ENCODE results near the gene AMIGO3. TPM values are rescaled to one million over a fixed set of nuclear protein-coding genes. Genes with fewer than 3 reads are reported as not detected.
"Not testable (repeated sequence)": the region's sequence is repeated elsewhere in the genome, so short reads cannot be mapped to it uniquely, and the experiment has no call there.

Gene AMIGO3
- polyA plus RNA-seq, 1 donor (not counting 4 experiments of a cell fraction or from before 2014, with no cell fraction given): 0.03 TPM

DNA sequence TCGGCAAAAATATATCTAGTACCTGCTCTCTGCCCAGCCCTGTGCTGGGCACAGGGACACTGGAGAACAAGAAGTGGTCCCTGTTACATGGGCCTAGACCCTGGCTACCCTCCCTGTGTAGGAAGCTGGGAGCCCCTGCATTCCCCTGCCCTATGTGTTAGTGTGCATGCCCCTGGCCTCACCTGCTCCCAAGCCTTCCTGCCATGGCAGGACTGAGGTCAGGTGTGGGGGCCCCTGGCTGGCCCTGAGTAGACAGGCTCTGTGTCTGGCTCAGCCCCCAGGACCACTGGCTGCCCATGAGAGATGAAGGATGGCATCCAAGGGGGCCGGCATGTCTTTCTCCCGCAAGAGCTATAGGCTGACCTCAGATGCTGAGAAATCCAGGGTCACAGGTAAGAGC lies 28.6 kb downstream of the AMIGO3 start:
- H4K20me1 ChIP-seq (ENCODE audit: control insufficient read depth, extremely low read depth, insufficient read depth, low read length); H3K9me1 ChIP-seq (ENCODE audit: control insufficient read depth, extremely low read depth, insufficient read depth, low read length); H3K9me3 ChIP-seq (ENCODE audit: control insufficient read depth, low read depth, low read length); H3K4me3 ChIP-seq (ENCODE audit: control insufficient read depth in 2 of 3, extremely low read depth in 1 of 3, insufficient read depth in 2 of 3, low read depth in 1 of 3, low read length in 3 of 3); H3K27me3 ChIP-seq (ENCODE audit: control insufficient read depth, extremely low read depth, insufficient read depth, low read length); H2AFZ ChIP-seq (ENCODE audit: control insufficient read depth, low read length); H3K9ac ChIP-seq (ENCODE audit: control insufficient read depth, extremely low read depth, insufficient read depth, low read length); H3K27ac ChIP-seq (ENCODE audit: control insufficient read depth, insufficient read depth, low read length); DNase-seq (ENCODE audit: low read depth, low spot score); FAIRE-seq; dilution Hi-C loops (cut with MboI; ENCODE audit: extremely low pct_ligation_motif_present, low sequenced_read_pairs); H3K4me1 ChIP-seq (ENCODE audit: control insufficient read depth, extremely low read depth, insufficient read depth, low read length); H3K36me3 ChIP-seq (ENCODE audit: control insufficient read depth in 2 of 2, extremely low read depth in 1 of 2, insufficient read depth in 2 of 2, low read length in 2 of 2); H3K4me2 ChIP-seq (ENCODE audit: control insufficient read depth, extremely low read depth, insufficient read depth, low read depth, low read length): not testable (repeated sequence)
- H3K79me2 ChIP-seq (ENCODE audit: control insufficient read depth, insufficient read depth, low read length): peaks cover 24% of the 10 kb centered on the region

DNA sequence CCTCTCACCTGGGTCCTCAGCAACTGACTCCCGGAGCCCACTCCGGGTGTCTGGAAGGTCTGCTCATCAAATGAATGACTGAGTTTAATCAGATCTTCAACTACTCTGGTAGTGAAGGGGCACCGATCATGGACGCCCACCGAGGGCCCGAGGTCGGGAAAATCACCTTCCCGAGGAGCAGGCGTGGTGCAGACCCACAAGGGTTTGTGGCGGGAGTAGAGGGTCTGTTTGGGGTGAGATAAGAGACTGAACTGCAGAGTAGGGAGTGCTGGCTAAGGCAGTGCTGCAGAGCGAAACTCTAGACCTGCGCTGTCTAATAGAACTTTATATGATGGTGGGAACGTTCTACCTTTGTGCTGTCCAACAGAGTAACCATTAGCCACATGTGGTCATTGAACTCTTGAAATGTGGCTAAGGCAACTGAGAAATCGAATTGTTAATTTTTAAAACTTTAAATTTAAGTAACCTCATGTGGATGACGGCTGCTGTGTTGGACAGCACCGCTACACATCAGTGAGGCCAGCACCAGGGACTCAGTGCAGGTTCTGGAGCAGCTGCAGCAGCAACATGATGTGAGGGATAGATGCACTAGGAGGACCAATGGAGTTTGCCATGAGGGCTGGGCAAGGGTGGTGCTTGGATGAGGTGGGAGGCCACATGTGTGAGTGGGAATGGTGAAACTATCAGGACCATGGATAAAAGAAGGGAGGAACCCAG lies 29.4 kb downstream of the AMIGO3 start:
- peak overlapping the region; percentile 94 for H3K4me2 ChIP-seq (ENCODE audit: control insufficient read depth, extremely low read depth, insufficient read depth, low read depth, low read length)
- dilution Hi-C loops (cut with MboI; ENCODE audit: extremely low pct_ligation_motif_present, low sequenced_read_pairs); FAIRE-seq: not testable (repeated sequence)

DNA sequence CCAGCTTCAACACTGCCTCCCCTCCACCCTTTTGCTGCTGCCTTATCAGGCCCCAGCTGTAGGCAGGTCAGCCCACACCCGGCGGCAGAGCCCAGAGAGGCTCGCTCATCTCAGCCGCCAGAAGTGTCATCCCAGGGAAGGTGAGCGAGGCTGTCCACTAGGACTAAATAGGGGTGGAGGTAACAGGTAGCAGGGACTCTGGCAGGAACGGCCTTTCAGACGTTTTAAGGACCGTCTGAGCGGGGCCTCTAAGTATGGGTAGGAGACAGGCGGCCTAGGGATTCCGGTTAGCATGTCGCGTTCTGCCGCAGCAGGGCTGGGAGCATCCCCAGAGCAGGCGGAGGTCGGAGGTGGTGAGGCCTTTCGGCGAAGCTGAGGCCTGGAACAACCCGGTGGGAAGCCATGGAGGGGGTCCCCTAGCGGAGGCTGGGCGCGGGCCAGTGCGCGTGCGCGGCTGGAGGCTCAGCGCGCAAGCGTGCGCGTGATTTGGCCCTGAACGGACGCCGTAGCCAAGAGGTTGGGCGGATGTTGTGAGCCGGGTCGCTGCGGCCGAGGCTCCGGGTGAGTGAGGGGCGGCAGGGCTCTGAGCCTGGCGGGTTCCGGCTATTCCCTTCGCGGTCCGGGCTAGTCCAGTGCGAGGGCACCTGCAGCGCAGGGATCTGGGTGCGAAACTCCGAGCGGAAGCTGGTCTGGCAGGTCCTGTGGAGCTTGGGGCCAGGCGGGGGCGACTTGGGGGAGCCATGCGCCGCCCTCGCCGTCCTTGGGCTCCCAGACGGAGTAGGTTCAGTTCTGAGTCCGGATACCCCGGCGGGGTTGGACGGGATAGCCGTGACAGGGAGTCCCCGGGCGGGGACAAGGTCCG lies 30.2 kb downstream of the AMIGO3 start, which contains the start of the genes MST1 and RNF123:
MST1 (minus strand) TSS at position 429 of the 862 bp plus-strand sequence. CDS start 783 bp downstream, outside the sequence.
RNF123 (plus strand) TSS at position 512 of the 862 bp plus-strand sequence. CDS start 1,609 bp downstream, outside the sequence.
- H3K9me1 ChIP-seq (ENCODE audit: control insufficient read depth, extremely low read depth, insufficient read depth, low read length): no peaks in the 10 kb centered on the region
- H3K4me2 ChIP-seq (ENCODE audit: control insufficient read depth, extremely low read depth, insufficient read depth, low read depth, low read length): peak within 1 kb of the TSS; percentile 94
- no peaks in the 10 kb centered on the region for H3K36me3 ChIP-seq (ENCODE audit: control insufficient read depth in 2 of 2, extremely low read depth in 1 of 2, insufficient read depth in 2 of 2, low read length in 2 of 2)
- no peaks in the 10 kb centered on the region for H3K9me3 ChIP-seq (ENCODE audit: control insufficient read depth, low read depth, low read length)
- dilution Hi-C loops (cut with MboI; ENCODE audit: extremely low pct_ligation_motif_present, low sequenced_read_pairs): no loop called here
- TF ChIP-seq, protein P1, sequence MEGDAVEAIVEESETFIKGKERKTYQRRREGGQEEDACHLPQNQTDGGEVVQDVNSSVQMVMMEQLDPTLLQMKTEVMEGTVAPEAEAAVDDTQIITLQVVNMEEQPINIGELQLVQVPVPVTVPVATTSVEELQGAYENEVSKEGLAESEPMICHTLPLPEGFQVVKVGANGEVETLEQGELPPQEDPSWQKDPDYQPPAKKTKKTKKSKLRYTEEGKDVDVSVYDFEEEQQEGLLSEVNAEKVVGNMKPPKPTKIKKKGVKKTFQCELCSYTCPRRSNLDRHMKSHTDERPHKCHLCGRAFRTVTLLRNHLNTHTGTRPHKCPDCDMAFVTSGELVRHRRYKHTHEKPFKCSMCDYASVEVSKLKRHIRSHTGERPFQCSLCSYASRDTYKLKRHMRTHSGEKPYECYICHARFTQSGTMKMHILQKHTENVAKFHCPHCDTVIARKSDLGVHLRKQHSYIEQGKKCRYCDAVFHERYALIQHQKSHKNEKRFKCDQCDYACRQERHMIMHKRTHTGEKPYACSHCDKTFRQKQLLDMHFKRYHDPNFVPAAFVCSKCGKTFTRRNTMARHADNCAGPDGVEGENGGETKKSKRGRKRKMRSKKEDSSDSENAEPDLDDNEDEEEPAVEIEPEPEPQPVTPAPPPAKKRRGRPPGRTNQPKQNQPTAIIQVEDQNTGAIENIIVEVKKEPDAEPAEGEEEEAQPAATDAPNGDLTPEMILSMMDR (optimal IDR thresholded peaks at IDR 0.05 in 1 of 3, IDR thresholded peaks at IDR 0.05 in 1 of 3, conservative IDR thresholded peaks at IDR 0.05 in 1 of 3; ENCODE audit: extremely low read depth in 1 of 3, insufficient read depth in 2 of 3, low read length in 3 of 3): peak in 1 of 3 experiments; percentile 40
- no peak for TF ChIP-seq EZH2 (IDR thresholded peaks at IDR 0.05; ENCODE audit: low read length)
- H3K27ac ChIP-seq (ENCODE audit: control insufficient read depth, insufficient read depth, low read length): peak within 1 kb of the TSS; percentile 54
- FAIRE-seq (no peak), DNase-seq (ENCODE audit: low read depth, low spot score) (no peak)
- H3K27me3 ChIP-seq (ENCODE audit: control insufficient read depth, extremely low read depth, insufficient read depth, low read length): no peaks in the 10 kb centered on the region
- H3K4me3 ChIP-seq (ENCODE audit: control insufficient read depth in 2 of 3, extremely low read depth in 1 of 3, insufficient read depth in 2 of 3, low read depth in 1 of 3, low read length in 3 of 3): peak within 1 kb of the TSS; percentile 83 to 92 (median 86)
- peak within 1 kb of the TSS; percentile 84 for H3K9ac ChIP-seq (ENCODE audit: control insufficient read depth, extremely low read depth, insufficient read depth, low read length)
- peak within 1 kb of the TSS; percentile 85 for H2AFZ ChIP-seq (ENCODE audit: control insufficient read depth, low read length)
- no peaks in the 10 kb centered on the region for H4K20me1 ChIP-seq (ENCODE audit: control insufficient read depth, extremely low read depth, insufficient read depth, low read length)
- peaks cover 20% of the 10 kb centered on the region for H3K79me2 ChIP-seq (ENCODE audit: control insufficient read depth, insufficient read depth, low read length)
- peaks cover 9% of the 10 kb centered on the region for H3K4me1 ChIP-seq (ENCODE audit: control insufficient read depth, extremely low read depth, insufficient read depth, low read length)

More for the DNA sequence above, 29.4 kb downstream of the AMIGO3 start:
- not testable (repeated sequence) for DNase-seq (ENCODE audit: low read depth, low spot score); H3K36me3 ChIP-seq (ENCODE audit: control insufficient read depth in 2 of 2, extremely low read depth in 1 of 2, insufficient read depth in 2 of 2, low read length in 2 of 2); H3K9me3 ChIP-seq (ENCODE audit: control insufficient read depth, low read depth, low read length); H3K27me3 ChIP-seq (ENCODE audit: control insufficient read depth, extremely low read depth, insufficient read depth, low read length); H3K9me1 ChIP-seq (ENCODE audit: control insufficient read depth, extremely low read depth, insufficient read depth, low read length); H3K4me1 ChIP-seq (ENCODE audit: control insufficient read depth, extremely low read depth, insufficient read depth, low read length); H4K20me1 ChIP-seq (ENCODE audit: control insufficient read depth, extremely low read depth, insufficient read depth, low read length)
- Histone ChIP-seq H3K4me3 (ENCODE audit: control insufficient read depth in 2 of 3, extremely low read depth in 1 of 3, insufficient read depth in 2 of 3, low read depth in 1 of 3, low read length in 3 of 3) (peak overlapping the region; percentile 83 to 92 (median 86)), H2AFZ (ENCODE audit: control insufficient read depth, low read length) (peak overlapping the region; percentile 85), H3K79me2 (ENCODE audit: control insufficient read depth, insufficient read depth, low read length) (peaks cover 24% of the 10 kb centered on the region), H3K27ac (ENCODE audit: control insufficient read depth, insufficient read depth, low read length) (peak overlapping the region; percentile 54), H3K9ac (ENCODE audit: control insufficient read depth, extremely low read depth, insufficient read depth, low read length) (peak overlapping the region; percentile 84)
